Smooth muscle cell (in vitro differentiated cells): ENCODE measurements around the gene GSTM1. TPM values are rescaled to one million over a fixed set of nuclear protein-coding genes. Genes with fewer than 3 reads are reported as not detected.
A peak's percentile ranks its signal among the peaks of the same experiment; 100 is the strongest.

ENCODE experiments used
- DNase-seq: peaks from one replicate; lab custom pipeline; 2025; ENCODE audit not compliant: unreplicated experiment; lab: John Stamatoyannopoulos, UW
- H2AFZ ChIP-seq: fragments of 200-600 bp; sonication (generic); 2 replicates; pipeline ENCODE4 v1.6.0; 2016; ENCODE audit warnings: antibody characterized with exemption, low read depth, mild to moderate bottlenecking
- H3F3A ChIP-seq: fragments of 200-600 bp; sonication (generic); 2 replicates; pipeline ENCODE4 v1.6.0; 2017; ENCODE audit warnings: antibody characterized with exemption, low read depth
- H3K27ac ChIP-seq: fragments of 200-600 bp; sonication (generic); 2 replicates; pipeline ENCODE4 v1.5.1; 2016; ENCODE audit warnings: low read depth, mild to moderate bottlenecking
- H3K27me3 ChIP-seq: fragments of 200-600 bp; sonication (generic); 2 replicates; pipeline ENCODE4 v1.6.1; 2016; ENCODE audit warnings: low read depth, mild to moderate bottlenecking
- H3K36me3 ChIP-seq: fragments of 200-600 bp; sonication (generic); 2 replicates; pipeline ENCODE4 v1.5.1; 2016; ENCODE audit warnings: low read depth
- H3K4me1 ChIP-seq: fragments of 200-600 bp; sonication (generic); 2 replicates; pipeline ENCODE4 v1.5.1; 2016; ENCODE audit warnings: low read depth
- H3K4me2 ChIP-seq: fragments of 200-600 bp; sonication (generic); 2 replicates; pipeline ENCODE4 v1.6.0; 2016; ENCODE audit warnings: mild to moderate bottlenecking
- H3K4me3 ChIP-seq: fragments of 200-600 bp; sonication (generic); 2 replicates; pipeline ENCODE4 v1.5.1; 2016; ENCODE audit warnings: mild to moderate bottlenecking
- H3K79me2 ChIP-seq: fragments of 200-600 bp; sonication (generic); 2 replicates; pipeline ENCODE4 v1.6.0; 2016; ENCODE audit warnings: low read depth, mild to moderate bottlenecking
- H3K9ac ChIP-seq: fragments of 200-600 bp; sonication (generic); 2 replicates; pipeline ENCODE4 v1.6.0; 2016; ENCODE audit warnings: low read depth
- H3K9me3 ChIP-seq: fragments of 200-600 bp; sonication (generic); replicated peaks from 2 replicates; pipeline ENCODE4 v1.5.1; 2016; ENCODE audit warnings: low read depth
- H4K20me1 ChIP-seq: fragments of 200-600 bp; sonication (generic); 2 replicates; pipeline ENCODE4 v1.6.0; 2016; ENCODE audit warnings: low read depth
- whole genome bisulfite sequencing: methylation state at CpG from one replicate; pipeline ENCODE4 v1.1.7; 2016; ENCODE audit warnings: low lambda C conversion rate; 5-methylcytosine and 5-hydroxymethylcytosine counted together
- polyA plus RNA-seq: library from polyadenylated mRNA; unstranded; fragments of >200 nt; fragmentation: Nextera tagmentation; extraction: Ambion mirVana; gene quantifications from 2 replicates; pipeline ENCODE4 v1.2.1, GENCODE V29; 2016
- total RNA-seq: library from RNA; depleted of rRNA; stranded (reverse); fragments of >200 nt; gene quantifications from 2 replicates; pipeline ENCODE4 v1.2.3, GENCODE V29; 2014
- TF ChIP-seq, protein P1 (sequence below): fragments of 200-600 bp; sonication (generic); IDR thresholded peaks from 2 replicates; pipeline ENCODE4 v1.5.1; 2017; ENCODE audit warnings: borderline replicate concordance, mild to moderate bottlenecking, antibody characterized with exemption; ENCODE audit not compliant: insufficient read depth, poor library complexity, severe bottlenecking

Gene GSTM1
- total and polyA plus RNA-seq, 2 experiments from 2014 or later = 20.9 to 31.4 TPM

DNA sequence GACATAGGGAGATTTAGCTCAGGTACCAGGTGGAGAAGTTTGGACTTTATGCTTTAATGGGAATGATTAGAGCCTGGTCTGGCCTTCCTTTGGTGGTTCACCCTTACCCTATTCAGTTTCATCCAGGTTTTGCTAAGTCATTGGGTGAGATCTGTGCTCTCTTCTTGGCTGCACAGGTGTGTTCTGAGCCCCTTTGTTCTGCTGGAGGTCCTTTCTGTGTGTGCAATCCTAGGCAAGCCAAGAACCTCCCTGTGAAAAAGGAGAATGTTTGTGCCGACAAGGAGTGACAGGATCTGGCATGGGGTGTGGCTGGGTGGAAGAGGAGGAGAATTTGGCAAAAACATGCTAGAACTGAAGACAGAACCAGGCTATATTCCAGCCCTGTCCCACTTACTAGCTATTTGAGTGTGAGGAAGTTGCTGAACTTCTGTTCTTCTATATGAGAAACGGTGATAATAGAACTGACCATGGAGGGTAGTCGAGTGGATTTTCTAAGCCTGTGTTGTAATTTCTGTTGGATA, 29.0 kb downstream of the GSTM1 start:
- Histone ChIP-seq H3F3A (no peaks in the 10 kb centered on the region), H3K4me1 (no peaks in the 10 kb centered on the region), H3K4me3 (no peak overlapping the region), H2AFZ (no peak overlapping the region), H3K9ac (no peak overlapping the region), H3K4me2 (no peak overlapping the region), H4K20me1 (no peaks in the 10 kb centered on the region), H3K36me3 (no peaks in the 10 kb centered on the region), H3K79me2 (no peaks in the 10 kb centered on the region), H3K27me3 (no peaks in the 10 kb centered on the region), H3K9me3 (no peaks in the 10 kb centered on the region), H3K27ac (no peak overlapping the region)
- DNase-seq = no peak
- 89% methylated on average over 3 of the region's 3 CpGs for WGBS
- TF ChIP-seq, protein P1, sequence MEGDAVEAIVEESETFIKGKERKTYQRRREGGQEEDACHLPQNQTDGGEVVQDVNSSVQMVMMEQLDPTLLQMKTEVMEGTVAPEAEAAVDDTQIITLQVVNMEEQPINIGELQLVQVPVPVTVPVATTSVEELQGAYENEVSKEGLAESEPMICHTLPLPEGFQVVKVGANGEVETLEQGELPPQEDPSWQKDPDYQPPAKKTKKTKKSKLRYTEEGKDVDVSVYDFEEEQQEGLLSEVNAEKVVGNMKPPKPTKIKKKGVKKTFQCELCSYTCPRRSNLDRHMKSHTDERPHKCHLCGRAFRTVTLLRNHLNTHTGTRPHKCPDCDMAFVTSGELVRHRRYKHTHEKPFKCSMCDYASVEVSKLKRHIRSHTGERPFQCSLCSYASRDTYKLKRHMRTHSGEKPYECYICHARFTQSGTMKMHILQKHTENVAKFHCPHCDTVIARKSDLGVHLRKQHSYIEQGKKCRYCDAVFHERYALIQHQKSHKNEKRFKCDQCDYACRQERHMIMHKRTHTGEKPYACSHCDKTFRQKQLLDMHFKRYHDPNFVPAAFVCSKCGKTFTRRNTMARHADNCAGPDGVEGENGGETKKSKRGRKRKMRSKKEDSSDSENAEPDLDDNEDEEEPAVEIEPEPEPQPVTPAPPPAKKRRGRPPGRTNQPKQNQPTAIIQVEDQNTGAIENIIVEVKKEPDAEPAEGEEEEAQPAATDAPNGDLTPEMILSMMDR = no peak

DNA sequence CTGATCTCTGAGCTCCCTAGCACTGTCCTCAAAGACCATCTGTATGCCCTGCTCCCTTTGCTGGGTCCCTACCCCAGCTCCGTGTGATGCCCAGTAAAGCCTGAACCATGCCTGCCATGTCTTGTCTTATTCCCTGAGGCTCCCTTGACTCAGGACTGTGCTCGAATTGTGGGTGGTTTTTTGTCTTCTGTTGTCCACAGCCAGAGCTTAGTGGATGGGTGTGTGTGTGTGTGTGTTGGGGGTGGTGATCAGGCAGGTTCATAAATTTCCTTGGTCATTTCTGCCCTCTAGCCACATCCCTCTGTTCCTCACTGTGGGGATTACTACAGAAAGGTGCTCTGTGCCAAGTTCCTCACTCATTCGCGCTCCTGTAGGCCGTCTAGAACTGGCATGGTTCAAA, 30.1 kb downstream of the GSTM1 start:
- no peaks in the 10 kb centered on the region for H3K9me3 ChIP-seq
- H3K4me1 ChIP-seq = no peaks in the 10 kb centered on the region
- no peaks in the 10 kb centered on the region for H3K27me3 ChIP-seq
- H3K9ac ChIP-seq = no peak overlapping the region
- no peaks in the 10 kb centered on the region for H3F3A ChIP-seq
- no peaks in the 10 kb centered on the region for H3K79me2 ChIP-seq
- no peaks in the 10 kb centered on the region for H4K20me1 ChIP-seq
- WGBS = 86% methylated on average over 5 of the region's 5 CpGs
- H3K27ac ChIP-seq = no peak overlapping the region
- H3K36me3 ChIP-seq = no peaks in the 10 kb centered on the region
- no peak overlapping the region for H3K4me3 ChIP-seq
- no peak overlapping the region for H2AFZ ChIP-seq
- no peak overlapping the region for H3K4me2 ChIP-seq
- DNase-seq = no peak
- TF ChIP-seq, protein P1 = no peak

DNA sequence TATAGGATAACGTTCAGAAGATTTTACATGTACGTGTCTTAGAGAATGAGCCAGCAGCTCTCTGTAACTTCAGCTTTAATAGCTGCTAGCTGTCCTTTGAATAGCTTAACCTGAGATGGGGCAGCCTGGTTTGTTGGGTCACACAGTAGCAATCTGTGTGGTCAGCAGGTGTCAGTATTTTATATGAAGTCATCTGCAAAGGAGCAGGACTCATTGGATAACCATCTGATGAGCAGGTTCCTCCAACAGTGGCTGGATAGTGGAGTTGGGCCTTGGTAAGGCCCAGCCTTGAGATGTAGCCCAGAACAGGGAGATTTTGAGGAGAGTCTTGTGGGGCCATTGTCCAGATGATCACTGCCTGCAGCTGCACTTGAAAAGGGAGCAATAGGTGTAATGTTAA, 30.9 kb downstream of the GSTM1 start:
- Histone ChIP-seq H3K36me3 (no peaks in the 10 kb centered on the region), H3K27ac (no peak overlapping the region), H3F3A (no peaks in the 10 kb centered on the region), H3K79me2 (no peaks in the 10 kb centered on the region), H3K4me2 (no peak overlapping the region), H3K4me3 (no peak overlapping the region), H2AFZ (no peak overlapping the region), H3K27me3 (no peaks in the 10 kb centered on the region), H3K9me3 (no peaks in the 10 kb centered on the region), H4K20me1 (no peaks in the 10 kb centered on the region), H3K9ac (no peak overlapping the region), H3K4me1 (no peaks in the 10 kb centered on the region)
- no peak for DNase-seq
- TF ChIP-seq, protein P1 = no peak
- 95% methylated on average over 2 of the region's 2 CpGs for WGBS

DNA sequence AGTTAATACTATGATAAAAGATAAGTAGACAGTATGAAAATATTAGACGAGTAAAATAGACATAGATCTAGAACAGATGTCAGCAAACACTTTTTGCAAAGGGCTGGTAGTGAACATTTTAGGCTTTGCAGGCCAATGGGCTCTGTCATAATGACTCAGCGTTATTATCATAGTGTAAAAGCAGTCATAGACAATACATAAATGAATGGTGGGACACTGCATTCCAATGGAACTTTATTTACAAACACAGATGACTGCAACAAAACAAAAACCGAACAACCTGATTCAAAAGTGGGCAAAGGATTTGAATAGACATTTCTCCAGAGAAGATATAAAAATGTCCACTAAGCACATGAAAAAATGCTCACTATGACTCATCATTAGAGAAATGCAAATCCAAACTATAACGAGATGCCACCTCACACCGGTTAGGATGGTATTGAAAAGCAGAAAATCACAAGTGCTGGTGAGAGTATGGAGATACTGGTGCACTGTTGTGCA, 31.8 kb downstream of the GSTM1 start:
- H3K4me2 ChIP-seq = peak overlapping the region; percentile 24
- no peak for DNase-seq

More for the DNA sequence above, 31.8 kb downstream of the GSTM1 start:
- Histone ChIP-seq H3F3A (no peaks in the 10 kb centered on the region), H3K79me2 (no peaks in the 10 kb centered on the region), H3K36me3 (no peaks in the 10 kb centered on the region), H3K9me3 (no peaks in the 10 kb centered on the region), H3K27ac (peak overlapping the region; percentile 23), H3K4me3 (no peak overlapping the region), H3K4me1 (no peaks in the 10 kb centered on the region), H2AFZ (no peak overlapping the region), H3K27me3 (no peaks in the 10 kb centered on the region), H4K20me1 (no peaks in the 10 kb centered on the region), H3K9ac (no peak overlapping the region)
- TF ChIP-seq, protein P1 = no peak
- WGBS = 45% methylated on average over 5 of the region's 5 CpGs
